ENCODE results near the gene BRD1.

BRD1 gene

DNA sequence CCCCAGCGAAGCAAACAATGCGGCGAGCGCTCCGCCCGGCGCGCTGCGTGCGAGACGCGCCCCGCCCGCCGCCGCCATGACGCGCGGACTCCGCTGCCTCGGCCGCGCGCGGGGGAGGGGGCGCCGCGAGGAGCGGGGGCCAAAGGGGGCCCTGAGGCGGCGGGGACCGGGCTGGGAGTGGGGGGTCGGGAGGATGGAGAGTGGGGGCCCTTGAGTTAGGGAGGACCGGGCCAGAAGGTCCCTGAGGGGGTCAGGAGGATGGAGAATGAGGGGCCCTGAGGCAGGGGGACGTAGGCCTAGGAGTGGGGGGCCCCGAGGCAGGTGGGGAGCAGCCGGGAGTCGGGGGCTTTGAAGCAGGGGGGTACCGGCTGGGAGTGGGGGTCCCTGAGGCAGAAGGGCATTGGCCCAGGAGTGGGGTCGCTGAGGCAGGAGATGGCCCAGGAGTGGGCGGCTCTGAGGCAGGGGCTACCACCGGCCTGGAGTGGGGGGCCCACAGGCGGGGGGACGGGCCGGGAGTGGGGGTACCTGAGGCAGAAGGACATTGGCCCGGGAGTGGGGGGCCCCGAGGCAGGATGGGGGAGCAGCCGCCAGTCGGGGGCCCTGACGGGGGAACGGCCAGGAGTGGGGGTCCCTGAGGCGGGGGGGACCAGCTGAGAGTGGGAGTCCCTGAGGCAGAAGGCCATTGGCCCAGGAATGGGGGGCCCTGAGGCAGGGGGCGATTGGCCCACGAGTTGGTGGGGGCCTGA lies at the start of gene BRD1:
Gene BRD1 (minus strand): TSS at position 21 of the 746 bp plus-strand sequence. CDS start 3,556 bp downstream, outside the sequence.
- DNase-seq = peak; percentile 13

DNA sequence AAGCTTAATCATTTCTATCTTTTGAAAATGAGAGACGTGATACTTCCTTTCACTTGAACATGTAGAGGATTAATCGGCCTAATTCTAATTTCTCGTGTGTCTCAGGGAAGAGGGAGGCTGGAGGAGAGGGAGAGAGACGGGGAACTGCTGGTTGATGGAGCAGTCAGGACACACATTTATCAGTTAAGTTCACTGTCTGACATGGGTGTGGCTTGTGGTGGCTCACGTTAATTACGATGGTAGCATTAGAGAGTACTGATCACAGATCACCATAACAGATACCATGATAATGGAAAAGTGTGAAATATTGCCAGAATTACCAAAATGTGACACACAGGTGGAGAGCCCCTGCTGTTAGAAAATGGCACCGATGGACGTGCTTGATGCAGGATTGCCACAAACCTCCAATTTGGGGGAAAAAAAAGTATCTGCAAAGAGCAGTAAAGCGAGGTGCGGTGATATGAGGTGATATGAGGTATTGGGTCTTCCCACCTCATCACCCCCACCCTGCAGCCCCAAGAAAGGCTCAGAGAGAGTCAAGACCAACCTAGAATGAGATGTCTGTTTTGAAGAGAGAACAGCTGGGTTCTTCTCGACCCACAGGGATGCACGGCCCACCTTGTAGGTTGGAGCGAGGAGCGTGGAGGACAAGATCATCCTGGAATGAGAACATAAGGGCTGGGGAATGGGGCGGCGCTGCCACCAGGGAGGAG lies 45.7 kb upstream of the BRD1 start:
- no peak for DNase-seq

DNA sequence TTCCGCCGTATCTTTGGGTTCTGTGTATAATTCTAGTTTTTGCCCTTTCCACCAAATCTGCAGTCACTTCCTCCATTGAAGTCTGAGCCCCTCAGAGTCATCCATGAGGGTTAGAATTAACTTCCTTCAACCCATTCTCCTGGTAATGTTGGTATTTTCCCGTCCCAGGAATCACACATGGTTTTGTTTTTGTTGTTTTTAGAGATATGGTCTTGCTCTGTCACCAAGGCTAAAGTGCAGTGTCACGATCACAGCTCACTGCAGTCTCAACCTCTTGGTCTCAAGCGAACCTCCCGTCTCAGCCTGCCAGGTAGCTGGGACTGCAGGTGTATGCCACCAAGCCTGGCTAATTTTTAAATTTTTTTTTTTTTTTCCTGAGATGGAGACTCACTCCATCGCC lies 44.7 kb upstream of the BRD1 start:
- DNase-seq = no peak

DNA sequence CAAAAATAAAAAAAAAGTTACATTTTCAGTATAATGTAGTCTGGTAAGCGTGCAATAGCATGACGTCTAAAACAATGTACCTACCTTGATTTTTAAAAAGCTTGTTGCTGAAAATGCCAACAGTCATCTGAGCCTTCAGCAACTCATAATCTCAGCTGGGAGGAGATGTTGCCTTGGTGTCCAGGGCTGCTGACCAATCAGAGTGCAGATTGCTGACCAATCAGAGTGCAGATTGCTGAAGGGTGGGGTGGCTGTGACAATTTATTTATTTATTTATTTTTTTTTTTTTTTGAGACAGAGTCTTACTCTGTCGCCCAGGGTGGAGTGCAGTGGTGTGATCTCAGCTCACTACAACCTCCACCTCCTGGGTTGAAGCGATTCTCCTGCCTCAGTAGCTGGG lies 43.8 kb upstream of the BRD1 start:
- no peak for DNase-seq

DNA sequence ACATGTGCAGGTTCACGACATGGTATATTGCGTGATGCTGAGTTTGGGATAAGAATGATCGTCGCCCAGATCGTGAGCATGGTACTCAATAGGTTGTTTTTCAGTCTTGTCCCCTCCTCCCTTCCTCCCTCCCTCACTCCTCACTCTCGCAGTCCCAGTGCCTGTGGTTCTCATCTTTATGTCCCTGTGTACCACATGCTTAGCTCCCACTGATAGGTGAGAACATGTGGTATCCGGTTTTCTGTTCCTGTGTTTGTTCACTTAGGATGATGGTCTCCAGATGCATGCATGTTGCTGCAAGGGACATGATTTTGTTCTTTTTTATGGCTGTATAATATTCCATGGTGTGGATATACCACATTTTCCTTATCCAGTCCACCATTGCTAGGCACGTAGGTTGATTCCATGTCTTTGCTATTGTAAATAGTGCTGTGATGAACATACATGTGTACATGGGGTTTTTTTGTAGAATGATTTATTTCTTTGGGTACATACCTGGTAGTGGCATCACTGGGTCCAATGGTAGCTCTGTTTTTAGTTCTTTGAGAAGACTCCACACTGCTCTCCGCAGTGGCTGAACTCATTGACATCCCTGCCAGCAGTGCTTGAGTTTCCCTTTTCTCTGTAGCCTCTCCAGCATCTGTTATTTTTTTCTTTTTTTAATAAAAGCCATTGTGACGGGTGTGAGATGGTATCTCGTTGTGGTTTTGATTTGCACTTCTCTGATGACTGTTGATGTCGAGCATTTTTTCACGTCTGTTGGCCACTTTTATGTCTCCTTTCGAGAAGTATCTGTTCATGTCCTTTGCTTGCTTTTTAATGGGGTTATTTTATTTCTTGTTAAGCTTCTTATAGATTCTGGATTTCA lies 42.4 kb upstream of the BRD1 start:
- DNase-seq = no peak

DNA sequence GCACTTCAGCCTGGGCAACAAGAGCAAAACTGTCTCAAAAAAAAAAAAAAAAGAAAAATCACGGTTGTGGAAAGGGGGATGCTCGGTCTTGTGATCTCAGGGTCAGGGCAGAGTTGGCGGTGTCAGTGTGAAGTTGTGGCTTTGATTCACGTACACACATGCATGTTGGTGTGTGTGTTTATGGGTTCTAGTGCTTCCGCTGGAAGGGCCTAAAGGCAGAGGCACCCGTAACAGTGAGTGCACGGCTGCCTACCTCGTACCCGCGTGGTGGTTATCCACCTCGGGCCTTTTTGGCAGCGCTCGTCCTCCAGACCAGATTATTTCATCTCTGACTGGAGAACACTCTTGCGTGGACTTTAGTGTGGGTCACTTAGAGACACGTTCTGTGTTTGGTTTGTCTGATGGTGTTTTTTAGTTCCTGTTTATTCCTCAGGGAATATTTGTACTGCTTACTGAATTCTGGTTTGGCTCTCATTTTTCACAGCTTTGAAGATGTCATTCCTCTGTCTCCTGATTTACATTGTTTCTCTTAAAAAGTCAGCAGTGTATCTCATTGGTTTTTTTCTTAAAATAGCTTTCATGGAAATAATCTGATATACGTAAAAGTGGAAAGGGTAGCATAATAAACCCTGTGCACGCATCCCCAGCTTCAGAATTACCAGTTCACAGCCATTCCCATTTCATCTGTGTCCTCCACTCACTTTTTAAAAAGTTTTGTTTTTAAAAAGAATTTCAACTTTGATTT lies 41.6 kb upstream of the BRD1 start:
- DNase-seq = no peak

DNA sequence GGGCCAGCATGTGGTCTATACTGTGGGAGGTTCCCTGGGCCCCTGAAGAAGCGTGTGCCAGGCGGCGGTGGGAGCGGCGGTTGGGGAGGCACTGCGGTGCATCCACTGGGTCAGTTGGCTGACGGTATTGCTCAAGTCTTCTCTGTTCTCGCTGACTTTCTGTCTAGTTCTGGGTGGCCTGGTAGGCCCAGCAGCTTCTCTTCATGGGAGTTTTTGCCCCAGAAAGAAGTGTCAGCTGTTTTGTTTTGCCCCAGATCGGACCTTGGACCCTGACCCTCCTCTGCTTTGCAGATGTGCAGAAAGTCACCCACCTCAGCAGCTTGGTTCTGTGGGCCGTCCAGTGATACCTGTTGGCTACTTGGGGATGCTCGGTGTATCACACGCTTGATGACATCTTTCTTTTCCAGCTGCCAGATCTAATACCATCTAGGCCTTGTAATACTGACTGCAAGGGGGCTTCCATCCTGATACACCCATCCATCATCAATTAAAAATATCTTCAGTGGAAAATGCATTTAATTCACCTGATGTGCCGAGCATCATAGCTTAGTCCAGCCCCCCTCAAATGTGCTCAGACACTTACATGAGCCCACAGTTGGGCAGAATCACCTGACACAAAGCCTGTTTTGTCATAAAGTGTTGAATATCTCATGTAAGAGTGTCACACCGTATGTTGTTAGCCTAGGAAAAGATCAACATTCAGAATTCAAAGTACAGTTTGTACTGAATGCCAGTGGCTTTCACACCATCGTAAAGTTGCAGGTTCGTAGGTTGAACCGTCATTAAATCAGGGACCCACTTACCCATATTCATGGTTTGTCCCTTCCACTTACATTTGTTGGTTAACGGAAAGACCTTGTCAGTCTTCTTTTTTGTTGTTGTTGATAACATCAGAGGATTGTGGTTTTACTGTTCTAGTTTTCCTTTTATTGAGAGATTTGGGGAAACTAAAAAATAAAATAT lies 39.9 kb upstream of the BRD1 start:
- no peak for DNase-seq

DNA sequence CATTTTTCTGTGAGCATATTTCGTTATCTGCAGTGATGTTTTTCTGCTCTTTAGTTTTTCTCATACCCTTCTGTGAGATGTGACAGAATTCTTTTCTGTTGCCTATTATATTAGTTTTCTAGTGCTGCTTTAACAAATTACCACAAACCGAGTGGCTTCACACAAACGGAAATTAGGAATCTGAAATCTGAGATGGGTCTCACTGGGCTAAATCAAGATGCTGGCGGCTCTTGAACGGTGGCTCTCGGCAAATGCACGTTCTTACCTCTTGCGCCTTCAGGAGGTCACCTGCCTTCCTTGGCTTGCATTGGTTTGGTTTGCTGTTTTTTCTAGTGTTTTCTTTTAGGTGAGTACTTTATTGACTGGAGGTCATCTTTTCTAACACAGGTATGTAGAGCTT lies 39.0 kb upstream of the BRD1 start:
- DNase-seq = no peak

DNA sequence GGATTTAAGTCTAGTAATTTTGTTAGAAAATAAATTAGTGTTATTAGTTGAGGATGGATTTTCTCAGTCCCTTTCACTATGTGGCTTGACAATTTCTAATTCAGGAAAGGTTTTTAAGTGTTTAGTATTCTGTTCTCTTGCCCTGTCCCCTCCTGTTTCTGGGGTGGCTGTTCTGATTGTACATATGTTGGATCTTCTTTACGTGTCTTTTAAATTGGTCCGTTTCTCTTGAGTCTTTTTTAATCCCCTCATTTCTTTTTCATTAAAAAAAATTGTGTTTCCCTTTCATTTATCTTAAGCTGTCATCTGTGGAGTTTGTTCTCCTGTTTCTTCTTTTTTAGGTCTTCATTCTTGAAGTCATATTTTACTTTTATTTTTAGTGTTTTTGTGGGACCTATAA lies 38.5 kb upstream of the BRD1 start:
- no peak for DNase-seq

DNA sequence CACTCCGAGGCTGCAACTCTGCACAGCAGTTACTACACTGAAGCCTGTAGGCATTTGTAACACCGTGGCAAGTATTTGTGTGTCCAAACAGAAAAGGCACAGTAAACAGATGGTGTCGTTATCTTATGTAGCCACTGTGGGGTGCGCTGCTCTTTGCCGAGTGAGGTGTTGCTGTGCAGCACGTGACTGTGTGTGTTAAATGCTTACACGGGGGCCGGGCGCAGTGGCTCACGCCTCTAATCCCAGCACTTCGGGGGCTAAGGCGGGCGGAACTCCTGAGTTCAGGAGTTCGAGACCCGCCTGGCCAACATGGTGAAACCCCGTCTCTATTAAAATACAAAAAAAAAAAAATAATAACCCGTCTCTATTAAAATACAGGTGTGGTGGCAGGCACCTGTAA lies 37.5 kb upstream of the BRD1 start:
- DNase-seq = no peak

DNA sequence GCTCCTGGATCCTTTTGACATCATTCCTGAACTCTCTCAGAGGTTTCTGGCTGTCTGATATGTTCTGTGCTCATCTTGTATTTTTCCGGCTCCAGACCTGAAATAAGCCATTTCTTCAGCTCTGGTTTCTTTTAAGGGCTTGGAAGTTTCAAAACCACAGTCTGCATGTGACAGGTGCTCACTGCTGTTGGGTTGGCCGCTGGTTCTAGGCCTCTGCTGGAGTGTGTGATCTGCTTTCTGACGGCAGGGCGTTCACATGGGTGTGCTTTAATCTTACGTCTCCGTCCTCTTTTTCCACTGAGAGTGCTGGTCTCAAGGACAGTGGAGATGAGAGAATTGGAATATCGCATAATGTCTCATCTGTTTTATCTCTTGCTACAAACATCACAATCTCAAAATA lies 36.3 kb upstream of the BRD1 start:
- no peak for DNase-seq

DNA sequence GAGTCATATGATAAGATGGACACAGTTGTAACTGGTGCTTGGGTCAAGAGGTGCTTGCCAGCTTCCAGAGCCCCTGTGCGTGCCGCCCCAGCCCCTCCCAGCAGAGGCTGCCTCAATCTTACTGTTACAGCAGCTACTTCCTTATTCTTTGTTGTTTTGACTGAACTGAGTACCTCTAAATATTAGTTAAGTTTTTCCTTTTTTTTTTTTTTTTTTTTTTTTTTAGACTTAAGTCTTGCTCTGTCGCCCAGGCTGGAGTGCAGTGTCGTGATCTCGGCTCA lies 34.8 kb upstream of the BRD1 start:
- DNase-seq = no peak

DNA sequence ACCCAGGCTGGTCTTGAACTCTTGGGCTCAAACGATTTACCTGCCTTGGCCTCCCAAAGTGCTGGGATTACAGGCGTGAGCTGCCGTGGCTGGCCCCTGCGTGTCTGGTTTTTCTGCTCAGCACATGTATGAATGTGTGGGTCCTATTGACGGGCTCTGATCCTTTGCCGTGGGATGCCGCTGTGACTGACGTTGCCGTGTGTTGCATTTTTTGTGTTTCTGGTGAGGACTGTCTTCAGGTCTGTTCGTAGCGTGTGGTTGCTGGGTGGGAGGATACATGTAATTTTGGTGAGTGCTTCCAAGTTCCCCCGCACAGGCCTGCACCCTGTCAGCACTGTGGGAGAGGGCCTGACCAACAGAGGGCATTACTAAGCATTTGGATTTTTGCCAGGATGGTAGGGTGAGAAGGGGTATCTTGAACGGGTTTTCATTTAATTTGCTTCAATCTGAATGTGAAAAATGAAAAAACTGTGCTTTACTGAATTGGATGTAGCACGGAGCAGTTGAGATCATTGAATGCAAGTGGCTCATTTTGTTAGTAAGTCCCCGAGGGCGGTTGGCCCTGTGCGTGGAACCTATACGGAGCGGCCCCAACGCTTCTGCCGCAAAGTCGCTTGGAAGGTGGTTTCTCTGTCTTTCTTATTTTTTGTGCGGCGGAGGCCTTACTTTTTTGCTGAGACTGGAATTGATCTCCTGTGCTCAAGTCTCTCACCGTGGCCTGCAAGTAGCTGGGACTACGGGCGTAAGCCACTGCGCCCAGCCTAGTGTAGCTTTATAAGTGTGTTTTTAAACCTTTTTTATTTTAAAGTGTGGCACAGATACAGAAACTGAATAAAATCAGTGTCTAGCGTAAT lies 34.2 kb upstream of the BRD1 start:
- DNase-seq = no peak

DNA sequence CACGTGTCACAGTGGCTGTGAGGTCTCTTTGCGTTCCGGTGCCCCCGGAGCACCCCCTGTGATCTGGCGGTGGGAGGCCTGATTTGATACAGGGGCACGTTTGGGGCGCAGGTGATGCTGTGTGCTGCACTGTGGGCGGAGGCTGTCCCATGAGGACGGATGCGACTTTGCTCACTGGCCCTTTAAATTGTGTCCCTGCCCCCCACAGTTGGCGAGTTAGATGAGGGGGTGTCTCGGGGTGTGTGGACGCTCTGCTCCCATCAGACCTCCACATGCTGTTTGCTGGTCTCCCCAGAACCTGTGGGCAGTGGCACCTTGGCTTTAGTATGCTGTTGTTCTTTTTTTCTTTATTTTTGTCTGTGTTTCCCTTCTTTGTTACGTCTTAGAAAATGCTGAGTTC lies 31.2 kb upstream of the BRD1 start:
- DNase-seq = no peak

DNA sequence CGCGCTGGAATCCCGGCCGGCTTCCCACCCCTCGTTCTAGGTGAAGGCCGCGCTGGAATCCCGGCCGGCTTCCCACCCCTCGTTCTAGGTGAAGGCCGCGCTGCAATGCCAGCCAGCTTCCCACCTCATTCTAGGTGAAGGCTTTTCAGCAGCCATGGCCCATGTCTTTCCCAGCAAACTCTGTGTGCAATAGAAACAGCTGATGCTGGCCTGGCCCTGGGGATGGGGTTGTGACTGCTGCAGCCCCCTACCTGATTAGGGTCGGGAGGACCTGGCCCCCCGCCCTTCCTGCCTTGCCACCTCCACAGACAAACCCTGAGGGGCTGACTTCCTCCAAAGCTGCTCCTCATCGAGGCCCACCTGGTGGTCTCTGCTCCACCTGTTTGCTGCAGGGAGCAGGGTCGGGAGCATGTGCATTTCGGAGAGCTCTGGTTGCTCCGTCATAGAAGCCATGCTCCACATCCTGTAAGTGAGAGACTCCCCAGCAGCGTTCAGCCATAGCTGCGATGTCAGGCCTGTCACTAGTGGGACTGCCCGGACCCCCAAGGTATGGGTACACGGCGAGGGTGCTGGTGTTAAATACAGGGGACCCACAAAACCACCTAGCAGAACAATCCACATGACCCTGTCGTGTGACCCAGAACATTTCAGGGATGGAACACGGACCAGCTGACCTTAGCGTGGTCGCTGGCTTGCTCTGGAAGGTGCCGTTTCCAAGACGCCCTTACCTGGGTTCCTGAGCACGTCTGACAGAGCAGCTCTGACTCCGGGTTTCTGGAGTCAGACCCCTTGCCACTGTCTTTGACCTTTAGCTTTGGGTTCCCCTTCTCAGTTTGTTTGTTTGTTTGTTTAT lies 29.3 kb upstream of the BRD1 start:
- no peak for DNase-seq

DNA sequence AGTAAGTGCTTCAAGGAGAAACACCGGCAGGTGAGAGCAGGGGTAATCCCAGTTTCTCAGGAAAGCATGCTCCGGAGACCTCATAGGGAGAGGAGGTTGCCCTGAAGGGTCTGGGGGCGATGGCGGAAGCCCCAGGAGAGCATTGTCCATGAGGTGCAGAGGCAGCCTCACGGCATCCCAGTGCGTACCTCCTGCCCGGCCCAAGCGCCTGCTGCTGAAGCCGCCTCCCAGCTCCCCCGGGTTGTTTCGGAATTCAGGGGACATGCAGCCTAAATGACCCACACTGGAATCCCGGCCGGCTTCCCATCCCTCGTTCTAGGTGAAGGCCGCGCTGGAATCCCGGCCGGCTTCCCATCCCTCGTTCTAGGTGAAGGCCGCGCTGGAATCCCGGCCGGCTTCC lies 28.7 kb upstream of the BRD1 start:
- DNase-seq = no peak

DNA sequence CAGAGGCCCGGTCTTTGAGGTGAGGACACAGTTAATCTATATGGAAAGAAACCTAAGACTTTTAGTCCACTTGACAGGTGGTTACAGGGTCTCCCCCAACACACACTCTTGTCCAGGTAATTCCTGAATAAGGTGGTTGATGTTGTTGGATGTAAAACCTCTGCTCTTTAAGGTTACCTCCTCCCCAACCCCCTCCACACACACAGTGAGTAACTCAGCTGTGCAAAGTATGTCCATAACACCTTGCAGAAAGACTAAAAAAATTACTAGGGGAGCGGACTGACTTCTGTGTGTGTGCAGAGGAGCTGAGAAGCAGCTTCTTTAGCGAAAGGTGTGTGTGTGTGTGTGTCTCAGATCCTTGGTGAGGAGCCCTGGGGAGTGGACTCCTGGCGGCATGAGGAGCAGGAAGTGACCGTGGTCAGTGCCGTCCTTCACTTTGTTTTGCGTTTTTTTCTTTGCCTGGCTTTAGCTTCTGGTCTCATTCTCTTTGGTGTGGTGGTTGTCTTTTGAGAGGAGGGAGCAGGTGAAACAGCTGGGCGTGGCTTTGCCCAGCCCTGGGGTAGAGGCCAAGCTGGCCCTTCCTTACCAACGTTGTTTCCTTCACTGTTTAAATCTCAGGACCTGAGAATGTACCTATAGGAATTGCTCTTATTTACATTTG lies 27.7 kb upstream of the BRD1 start:
- no peak for DNase-seq

DNA sequence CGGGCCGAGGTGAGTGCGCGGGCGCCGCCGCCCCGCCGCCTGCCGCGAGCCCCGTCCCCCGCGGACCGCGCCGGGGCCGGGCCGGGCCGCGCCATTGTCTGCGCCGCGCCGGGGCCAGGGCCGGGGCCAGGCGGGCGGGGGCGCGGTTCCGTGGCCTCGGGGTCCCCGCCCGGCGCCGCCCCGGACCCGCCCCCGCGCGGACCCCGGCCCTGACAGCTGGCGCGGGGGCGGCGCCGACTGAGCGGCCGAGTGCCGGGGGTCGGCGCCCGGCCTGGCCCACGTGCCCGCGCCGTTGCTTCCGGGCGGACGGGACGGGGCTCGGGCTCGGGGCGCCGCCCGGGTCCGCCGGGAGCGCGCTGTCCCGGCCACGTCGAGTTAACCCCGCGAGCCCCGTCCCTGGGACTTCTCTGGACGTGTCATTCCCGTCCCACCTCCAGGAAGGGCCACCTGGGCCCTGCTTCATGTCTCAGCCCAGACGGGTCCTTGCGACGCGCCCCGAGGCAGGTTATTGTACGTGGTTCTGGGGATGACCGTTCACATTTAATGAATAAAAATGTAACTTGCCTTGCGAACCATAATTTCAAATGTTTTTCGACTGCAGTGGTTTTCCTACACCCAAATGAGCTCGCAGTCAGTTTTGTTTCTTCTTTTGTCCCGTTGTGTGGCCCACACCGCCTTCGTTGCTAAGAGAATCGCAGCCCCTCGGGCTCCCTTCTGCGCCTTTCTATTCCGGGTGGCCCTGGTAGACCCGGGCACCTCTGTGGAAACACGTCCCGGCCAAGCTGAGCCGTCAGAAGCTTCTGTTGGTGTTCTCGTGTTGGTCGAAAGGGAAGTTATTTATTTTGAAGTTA lies 26.5 kb upstream of the BRD1 start:
- DNase-seq = no peak

All from NCI-H2107 (cell line).